Measurements from ENCODE around the gene GNPTG. TPM values are rescaled to one million over a fixed set of nuclear protein-coding genes. Genes with fewer than 3 reads are reported as not detected.

The GNPTG gene
- total RNA-seq, 1 experiment from 2014 or later = 29.4 TPM

DNA sequence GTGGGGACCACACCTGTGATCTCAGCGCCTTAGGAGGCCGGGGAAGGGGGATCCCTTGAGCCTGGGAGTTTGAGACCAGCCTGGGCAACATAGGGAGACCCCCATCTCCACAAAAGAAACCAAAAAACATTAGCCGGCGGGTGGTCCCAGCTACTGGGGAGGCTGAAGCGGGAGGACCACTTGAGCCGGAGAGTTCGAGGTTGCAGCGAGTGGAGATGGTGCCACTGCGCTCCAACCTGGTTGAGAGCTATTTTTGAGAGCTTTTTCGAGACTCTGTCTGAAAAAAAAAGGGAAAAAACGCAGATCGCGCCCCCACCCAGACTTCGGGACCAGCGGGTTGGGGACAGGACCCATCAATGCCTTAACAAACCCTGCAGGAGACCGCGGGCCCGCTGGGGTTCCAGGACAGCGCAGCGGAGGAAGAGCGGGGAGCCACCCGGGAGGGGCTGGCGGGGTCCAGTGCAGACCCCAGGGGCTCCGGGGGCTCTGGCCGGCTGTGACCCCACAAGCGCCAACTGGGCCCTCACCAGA is 19.0 kb upstream of the GNPTG start:
- Histone ChIP-seq H4K20me1 (ENCODE audit: control insufficient read depth, insufficient read depth, insufficient read length) (no peaks in the 10 kb centered on the region), H2BK5ac (ENCODE audit: insufficient read length, low read length) (no peak overlapping the region), H3K79me1 (ENCODE audit: insufficient read depth, low read depth, low read length, poor library complexity, severe bottlenecking) (no peaks in the 10 kb centered on the region), H2BK20ac (ENCODE audit: low read depth, low read length, poor library complexity, severe bottlenecking) (no peak overlapping the region), H3K4me1 (ENCODE audit: insufficient read depth, low read length) (no peaks in the 10 kb centered on the region), H3K27ac (ENCODE audit: insufficient read length, low read depth, low read length) (no peak overlapping the region), H2BK15ac (ENCODE audit: low read depth, low read length) (no peak overlapping the region), H3K23ac (ENCODE audit: insufficient read length, low read depth, low read length) (no peak overlapping the region), H3K27me3 (ENCODE audit: insufficient read depth, low read length) (peaks cover 16% of the 10 kb centered on the region; the same call in 1 of the 2 replicates), H3K14ac (ENCODE audit: insufficient read depth, low read length) (peak overlapping the region; percentile 91), H3K18ac (ENCODE audit: insufficient read length, low read depth, low read length) (peak overlapping the region; percentile 96), H3K23me2 (ENCODE audit: insufficient read length, low read depth, low read length, poor library complexity, severe bottlenecking) (peaks cover 20% of the 10 kb centered on the region), H2AK5ac (ENCODE audit: insufficient read length, low read length) (no peak overlapping the region), H2BK120ac (ENCODE audit: low read depth, low read length, poor library complexity, severe bottlenecking) (no peak overlapping the region), H3K4ac (ENCODE audit: low read depth, low read length) (peak overlapping the region; percentile 73), H3K56ac (ENCODE audit: insufficient read length, low read depth, low read length) (no peak overlapping the region), H4K91ac (ENCODE audit: insufficient read length, low read depth, low read length) (peak overlapping the region; percentile 60), H3K9me3 (ENCODE audit: control insufficient read depth, low read depth, low read length) (no peaks in the 10 kb centered on the region), H3K4me2 (ENCODE audit: insufficient read depth, insufficient read length, low read length) (peak overlapping the region; percentile 73), H2BK12ac (ENCODE audit: insufficient read length, low read depth, low read length) (no peak overlapping the region), H3K79me2 (ENCODE audit: insufficient read depth, low read length) (no peaks in the 10 kb centered on the region), H4K5ac (ENCODE audit: insufficient read length, low read depth, low read length) (no peak overlapping the region), H3T11ph (ENCODE audit: low read length) (no peak overlapping the region), H2AFZ (ENCODE audit: low read length) (no peak overlapping the region), H3K9ac (ENCODE audit: extremely low read depth, insufficient read length, low read length) (no peak overlapping the region), H4K8ac (replicated peaks; ENCODE audit: insufficient read length, low read depth, low read length) (no peak overlapping the region)
- Mint-ChIP-seq H3K27me3 (ENCODE audit: low read depth) (peaks cover 45% of the 10 kb centered on the region), H3K27ac (no peak overlapping the region), H3K9me3 (no peaks in the 10 kb centered on the region), H3K4me3 (peak overlapping the region; percentile 49 to 84), H3K36me3 (ENCODE audit: insufficient read depth in 1 of 3, low read depth in 3 of 3) (no peaks in the 10 kb centered on the region), H3K4me1 (peaks cover 12 to 18% of the 10 kb centered on the region in 2 experiments)
- DNase-seq = no peak
- WGBS (ENCODE audit: extremely low coverage, insufficient read length, low lambda C conversion rate) = no CpG with 5 or more reads among the region's 26 CpGs
- TF ChIP-seq, protein P1, sequence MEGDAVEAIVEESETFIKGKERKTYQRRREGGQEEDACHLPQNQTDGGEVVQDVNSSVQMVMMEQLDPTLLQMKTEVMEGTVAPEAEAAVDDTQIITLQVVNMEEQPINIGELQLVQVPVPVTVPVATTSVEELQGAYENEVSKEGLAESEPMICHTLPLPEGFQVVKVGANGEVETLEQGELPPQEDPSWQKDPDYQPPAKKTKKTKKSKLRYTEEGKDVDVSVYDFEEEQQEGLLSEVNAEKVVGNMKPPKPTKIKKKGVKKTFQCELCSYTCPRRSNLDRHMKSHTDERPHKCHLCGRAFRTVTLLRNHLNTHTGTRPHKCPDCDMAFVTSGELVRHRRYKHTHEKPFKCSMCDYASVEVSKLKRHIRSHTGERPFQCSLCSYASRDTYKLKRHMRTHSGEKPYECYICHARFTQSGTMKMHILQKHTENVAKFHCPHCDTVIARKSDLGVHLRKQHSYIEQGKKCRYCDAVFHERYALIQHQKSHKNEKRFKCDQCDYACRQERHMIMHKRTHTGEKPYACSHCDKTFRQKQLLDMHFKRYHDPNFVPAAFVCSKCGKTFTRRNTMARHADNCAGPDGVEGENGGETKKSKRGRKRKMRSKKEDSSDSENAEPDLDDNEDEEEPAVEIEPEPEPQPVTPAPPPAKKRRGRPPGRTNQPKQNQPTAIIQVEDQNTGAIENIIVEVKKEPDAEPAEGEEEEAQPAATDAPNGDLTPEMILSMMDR (conservative IDR thresholded peaks at IDR 0.05) = no peak
